GM12878 (cell line): Measurements from ENCODE around the gene CNN3. TPM values are rescaled to one million over a fixed set of nuclear protein-coding genes. Genes with fewer than 3 reads are reported as not detected.

Experiments
- CBFB ChIP-seq: IDR thresholded peaks from 2 replicates; pipeline ENCODE4 v1.6.1; 2016; ENCODE audit warnings: antibody characterized with exemption, low read depth
- CEBPZ ChIP-seq: fragments of 150-350 bp; IDR thresholded peaks from 2 replicates; pipeline ENCODE4 v1.6.1; 2016; ENCODE audit warnings: low read depth, low read length
- CHD1 ChIP-seq: IDR thresholded peaks from 2 replicates; pipeline ENCODE4 v1.6.1; 2012; ENCODE audit warnings: low read depth, low read length, improper control_type of control experiment
- KDM1A ChIP-seq: fragments of 200-600 bp; sonication (generic); IDR thresholded peaks from 2 replicates; pipeline ENCODE4 v1.6.1; 2016; ENCODE audit warnings: borderline replicate concordance
- NKRF ChIP-seq: fragments of 450-650 bp; conservative IDR thresholded peaks from 2 replicates; pipeline ENCODE4 v1.6.1; 2017; ENCODE audit warnings: mild to moderate bottlenecking, moderate library complexity
- PAX5 ChIP-seq: IDR thresholded peaks from 2 replicates; pipeline ENCODE4 v1.6.1; 2011; ENCODE audit warnings: low read depth, low read length, borderline replicate concordance
- PKNOX1 ChIP-seq: fragments of 450-650 bp; IDR thresholded peaks from 2 replicates; pipeline ENCODE4 v1.6.1; 2016; ENCODE audit warnings: mild to moderate bottlenecking
- RAD51 ChIP-seq: fragments of 450-650 bp; IDR thresholded peaks from 2 replicates; pipeline ENCODE4 v1.6.1; 2016; ENCODE audit warnings: moderate library complexity, mild to moderate bottlenecking, inconsistent platforms
- RELB ChIP-seq: fragments of 450-650 bp; IDR thresholded peaks from 2 replicates; pipeline ENCODE4 v1.6.1; 2017; ENCODE audit warnings: low read depth, mild to moderate bottlenecking, moderate library complexity
- SKIL ChIP-seq: fragments of 450-650 bp; IDR thresholded peaks from 2 replicates; pipeline ENCODE4 v1.6.1; 2017; ENCODE audit warnings: mild to moderate bottlenecking, low read depth, inconsistent platforms; ENCODE audit not compliant: poor library complexity, severe bottlenecking
- STAT3 ChIP-seq: IDR thresholded peaks from 2 replicates; pipeline ENCODE4 v1.6.1; 2011; ENCODE audit warnings: low read depth, low read length, improper control_type of control experiment
- TCF3 ChIP-seq: IDR thresholded peaks from 2 replicates; pipeline ENCODE4 v1.6.1; 2012; ENCODE audit warnings: low read depth, mild to moderate bottlenecking, low read length, borderline replicate concordance; ENCODE audit not compliant: insufficient read depth
- ZBTB4 ChIP-seq: fragments of 450-650 bp; formaldehyde crosslinking; IDR thresholded peaks from 2 replicates; pipeline ENCODE4 v1.4.0; 2022; ENCODE audit warnings: mild to moderate bottlenecking, moderate library complexity
- polyA plus RNA-seq, 11 experiments: library from polyadenylated mRNA; depleted of rRNA in 4 of 11; unstranded in 6 of 11; stranded (reverse) in 5 of 11; fragments of >200 nt; fragmentation: Nextera tagmentation in 4 of 11; fragmentation: Illumina TruSeq in 1 of 11; extraction: Ambion mirVana in 4 of 11; extraction: Trizol in 1 of 11; gene quantifications; 1 replicate in 1 of 11; 2 replicates in 10 of 11; pipeline versions ENCODE4 v1.2.1 to v1.2.3, GENCODE V29; 2011 to 2016; ENCODE audit warnings: inconsistent platforms in 2 of 11, missing spikeins in 2 of 11, low read depth in 1 of 11
- total RNA-seq, 4 experiments: library from RNA; depleted of rRNA in 3 of 4; stranded (reverse); fragments of >200 nt in 3 of 4; fragmentation: Illumina TruSeq in 1 of 4; extraction: Trizol in 1 of 4; gene quantifications; 2 replicates each; pipeline versions ENCODE4 v1.2.1 to v1.2.3, GENCODE V29; 2013 to 2021

CNN3 gene
- total and polyA plus RNA-seq, 10 of the 15 experiments (the other 5 are each of a cell fraction or from before 2014, with no cell fraction given) = 0.20 to 48.4 (median 34.3) TPM

- TF ChIP-seq PKNOX1 = no peak
- no peak for TF ChIP-seq NKRF
- TF ChIP-seq RAD51 = no peak
- no peak for TF ChIP-seq CHD1
- no peak for TF ChIP-seq SKIL
- no peak for TF ChIP-seq ZBTB4 (CRISPR knock-in tag)
- TF ChIP-seq TCF3 = no peak
- no peak for TF ChIP-seq STAT3
- TF ChIP-seq CBFB = no peak
- no peak for TF ChIP-seq PAX5
- no peak for TF ChIP-seq RELB
- no peak for TF ChIP-seq CEBPZ
- no peak for TF ChIP-seq KDM1A
These were observed 61.5 kb downstream of the CNN3 start (continued) for GRCh38 chr1:94865360-94865759.
